Spleen (tissue), 11 donors: ENCODE data around the gene MACROH2A1. TPM values are rescaled to one million over a fixed set of nuclear protein-coding genes. Genes with fewer than 3 reads are reported as not detected.
A peak's percentile ranks its signal among the peaks of the same experiment; 100 is the strongest.

Experiments used
- DNase-seq: peaks from one replicate; pipeline ENCODE4 v3.0.0-alpha.2; 2020
- H3K27ac ChIP-seq, 8 donors: fragments of 200-600 bp; sonication (generic) in 7 of 8; 1 replicate in 4 of 8; 2 replicates in 4 of 8; pipeline versions ENCODE4 v1.5.0 to v1.8.0; 2016 to 2021; ENCODE audit warnings: inconsistent platforms in 4 of 8, mild to moderate bottlenecking in 4 of 8, moderate library complexity in 1 of 8
- H3K27me3 ChIP-seq, 7 donors: fragments of 200-600 bp; sonication (generic) in 6 of 7; replicated peaks in 1 of 7; 1 replicate in 4 of 7; 2 replicates in 3 of 7; pipeline versions ENCODE4 v1.5.0 to v1.8.0; 2016 to 2021; ENCODE audit warnings: inconsistent platforms in 3 of 7, mild to moderate bottlenecking in 1 of 7
- H3K36me3 ChIP-seq, 6 donors: fragments of 200-600 bp; sonication (generic) in 5 of 6; 1 replicate in 4 of 6; 2 replicates in 2 of 6; pipeline versions ENCODE4 v1.5.0 to v1.8.0; 2016 to 2021; ENCODE audit warnings: inconsistent platforms in 2 of 6
- H3K4me1 ChIP-seq, 6 donors: fragments of 200-600 bp; sonication (generic) in 5 of 6; 1 replicate in 3 of 6; 2 replicates in 3 of 6; pipeline versions ENCODE4 v1.5.0 to v1.8.0; 2016 to 2021; ENCODE audit warnings: inconsistent platforms in 3 of 6
- H3K4me3 ChIP-seq, 8 donors: fragments of 200-600 bp; sonication (generic) in 7 of 8; 1 replicate in 4 of 8; 2 replicates in 4 of 8; pipeline versions ENCODE4 v1.5.0 to v1.8.0; 2016 to 2021; ENCODE audit warnings: inconsistent platforms in 4 of 8, mild to moderate bottlenecking in 4 of 8, moderate library complexity in 2 of 8
- H3K9me3 ChIP-seq, 8 donors: fragments of 200-600 bp; sonication (generic) in 7 of 8; 1 replicate in 4 of 8; 2 replicates in 4 of 8; pipeline versions ENCODE4 v1.5.0 to v1.8.0; 2016 to 2021; ENCODE audit warnings: inconsistent platforms in 4 of 8
- POLR2A ChIP-seq, 3 donors: fragments of 450-650 bp; IDR thresholded peaks; one replicate each; pipeline ENCODE4 v1.5.1; 2017; ENCODE audit warnings: antibody characterized with exemption in 3 of 3, mild to moderate bottlenecking in 1 of 3
- POLR2AphosphoS5 ChIP-seq, 3 donors: sonication (generic); formaldehyde crosslinking; IDR thresholded peaks; one replicate each; pipeline ENCODE4 v1.5.1; 2017; ENCODE audit warnings: antibody characterized with exemption in 3 of 3
- WGBS, 5 donors: extraction: QIAGEN DNeasy Blood & Tissue Kit in 3 of 5; methylation state at CpG; one replicate each; pipeline versions ENCODE4 v1.1.5 to v1.1.7; 2013 to 2018; 5-methylcytosine and 5-hydroxymethylcytosine counted together
- intact Hi-C: fragments of 100-400 bp; cut with DNase I; formaldehyde crosslinking; loops from one replicate; pipeline ENCODE4 v1.15.0; 2023; ENCODE audit warnings: low total_unique reads
- polyA plus RNA-seq, 3 donors: library from polyadenylated mRNA; stranded (reverse); fragments of 200-250 nt; gene quantifications; one replicate each; pipeline ENCODE4 v1.2.1, GENCODE V29; 2013
- total RNA-seq, 7 donors: library from RNA; depleted of rRNA in 3 of 7; stranded (reverse); fragments of >200 nt in 3 of 7; fragmentation: NEBNext Ultra II Directional in 4 of 7; extraction: Animal tissue kit (Norgen Biotek cat#: 25700) in 4 of 7; gene quantifications; one replicate each; pipeline versions ENCODE4 v1.1.0 to v1.2.1, GENCODE V29; 2016 to 2021
- TF ChIP-seq, protein P1 (sequence below), 11 experiments: fragments of 200-600 bp in 7 of 11; fragments of 450-650 bp in 4 of 11; sonication (generic) in 4 of 11; IDR thresholded peaks in 8 of 11; conservative IDR thresholded peaks in 3 of 11; 1 replicate in 7 of 11; 2 replicates in 4 of 11; pipeline versions ENCODE4 v1.4.0 to v1.8.0; 2016 to 2021; ENCODE audit warnings: antibody characterized with exemption in 11 of 11, inconsistent platforms in 4 of 11, mild to moderate bottlenecking in 1 of 11
- donor health status: healthy with polysubstance abuse.
- donor health status: DM: no; HTN: no; CAD: no; lungs with moderate emphysema.
- donor health status: DM: no; HTN: no; CAD: no.
- donor health status: Bipolar disorder and iron deficiency.
- donor health status: healthy.
- donor health status: DM: no; HTN: no; CAD: no.
- donor health status: DM: yes; HTN: yes; CAD: no.

The MACROH2A1 gene
- total and polyA plus RNA-seq, 10 donors: 88.1 to 288 (median 175) TPM

GRCh38 chr5:135444360-135444759 is 45.3 kb upstream of the MACROH2A1 start:
- peak; percentile 66 for DNase-seq
- Histone ChIP-seq H3K4me3 (no peak overlapping the region), H3K9me3 (no peaks in the 10 kb centered on the region), H3K27me3 (no peaks in the 10 kb centered on the region), H3K27ac (no peak overlapping the region), H3K36me3 (no peaks in the 10 kb centered on the region), H3K4me1 (peaks cover 0 to 11% (median 0%) of the 10 kb centered on the region in 6 donors)
- intact Hi-C loops: no loop called here
- 69 to 80% (median 73%) methylated on average over 13 of the region's 13 CpGs for WGBS, 5 donors
- no peak for TF ChIP-seq POLR2AphosphoS5 (IDR thresholded peaks at IDR 0.05)

GRCh38 chr5:135443161-135443960 is 44.3 kb upstream of the MACROH2A1 start:
- Histone ChIP-seq H3K27ac (no peak overlapping the region), H3K27me3 (no peaks in the 10 kb centered on the region), H3K4me3 (no peak overlapping the region), H3K9me3 (no peaks in the 10 kb centered on the region), H3K36me3 (no peaks in the 10 kb centered on the region), H3K4me1 (peaks cover 0 to 21% (median under 1%) of the 10 kb centered on the region in 6 donors)
- no peak for DNase-seq
- WGBS, 5 donors: 66 to 90% (median 82%) methylated on average over 5 to 6 of the region's 6 CpGs
- TF ChIP-seq POLR2AphosphoS5 (IDR thresholded peaks at IDR 0.05): no peak
- no peak for TF ChIP-seq POLR2A (IDR thresholded peaks at IDR 0.05)
- TF ChIP-seq, protein P1, sequence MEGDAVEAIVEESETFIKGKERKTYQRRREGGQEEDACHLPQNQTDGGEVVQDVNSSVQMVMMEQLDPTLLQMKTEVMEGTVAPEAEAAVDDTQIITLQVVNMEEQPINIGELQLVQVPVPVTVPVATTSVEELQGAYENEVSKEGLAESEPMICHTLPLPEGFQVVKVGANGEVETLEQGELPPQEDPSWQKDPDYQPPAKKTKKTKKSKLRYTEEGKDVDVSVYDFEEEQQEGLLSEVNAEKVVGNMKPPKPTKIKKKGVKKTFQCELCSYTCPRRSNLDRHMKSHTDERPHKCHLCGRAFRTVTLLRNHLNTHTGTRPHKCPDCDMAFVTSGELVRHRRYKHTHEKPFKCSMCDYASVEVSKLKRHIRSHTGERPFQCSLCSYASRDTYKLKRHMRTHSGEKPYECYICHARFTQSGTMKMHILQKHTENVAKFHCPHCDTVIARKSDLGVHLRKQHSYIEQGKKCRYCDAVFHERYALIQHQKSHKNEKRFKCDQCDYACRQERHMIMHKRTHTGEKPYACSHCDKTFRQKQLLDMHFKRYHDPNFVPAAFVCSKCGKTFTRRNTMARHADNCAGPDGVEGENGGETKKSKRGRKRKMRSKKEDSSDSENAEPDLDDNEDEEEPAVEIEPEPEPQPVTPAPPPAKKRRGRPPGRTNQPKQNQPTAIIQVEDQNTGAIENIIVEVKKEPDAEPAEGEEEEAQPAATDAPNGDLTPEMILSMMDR (IDR thresholded peaks at IDR 0.05 in 8 of 11, conservative IDR thresholded peaks at IDR 0.05 in 3 of 11): no peak
- intact Hi-C loops: no loop called here

- H3K9me3 ChIP-seq: no peaks in the 10 kb centered on the region
- H3K4me1 ChIP-seq: peaks cover 0 to 29% (median 2%) of the 10 kb centered on the region in 6 donors
Measured at GRCh38 chr5:135442431-135443160, 43.6 kb upstream of the MACROH2A1 start.

GRCh38 chr5:135441919-135442318 is 42.9 kb upstream of the MACROH2A1 start:
- H3K27ac ChIP-seq: no peak overlapping the region

More at GRCh38 chr5:135442431-135443160, 43.6 kb upstream of the MACROH2A1 start:
- TF ChIP-seq, protein P1 (IDR thresholded peaks at IDR 0.05 in 8 of 11, conservative IDR thresholded peaks at IDR 0.05 in 3 of 11): no peak
- TF ChIP-seq POLR2A (IDR thresholded peaks at IDR 0.05): no peak
- TF ChIP-seq POLR2AphosphoS5 (IDR thresholded peaks at IDR 0.05): no peak
- Histone ChIP-seq H3K4me3 (no peak overlapping the region), H3K27ac (no peak overlapping the region), H3K36me3 (no peaks in the 10 kb centered on the region), H3K27me3 (no peaks in the 10 kb centered on the region)
- WGBS, 5 donors: 80 to 84% (median 82%) methylated on average over 8 of the region's 8 CpGs
- no peak for DNase-seq
- intact Hi-C loops: no loop called here

More at GRCh38 chr5:135441919-135442318, 42.9 kb upstream of the MACROH2A1 start:
- intact Hi-C loops: no loop called here
- DNase-seq: no peak
- peaks cover 0 to 35% (median 4%) of the 10 kb centered on the region in 6 donors for H3K4me1 ChIP-seq
- H3K27me3 ChIP-seq: peaks cover 0 to 2% (median 0%) of the 10 kb centered on the region in 7 donors
- H3K36me3 ChIP-seq: no peaks in the 10 kb centered on the region
- TF ChIP-seq POLR2A (IDR thresholded peaks at IDR 0.05) (no peak), POLR2AphosphoS5 (IDR thresholded peaks at IDR 0.05) (no peak)
- H3K9me3 ChIP-seq: no peaks in the 10 kb centered on the region
- 63 to 75% (median 68%) methylated on average over 4 of the region's 4 CpGs for WGBS, 5 donors
- H3K4me3 ChIP-seq: no peak overlapping the region
